Pulmonary artery endothelial cell (primary cell): Measurements from ENCODE around the gene HINT2. TPM values are rescaled to one million over a fixed set of nuclear protein-coding genes. Genes with fewer than 3 reads are reported as not detected.

Experiments
- DNase-seq: peaks from one replicate; pipeline ENCODE4 v3.0.0-alpha.2; 2011; ENCODE audit warnings: low read depth, low spot score
- total RNA-seq: library from RNA; depleted of rRNA; stranded (reverse); fragments of >200 nt; gene quantifications from 2 replicates; pipeline ENCODE4 v1.2.3, GENCODE V29; 2014

HINT2 gene
- total RNA-seq, 1 donor from 2014 or later = 24.1 TPM

- DNase-seq = no peak
These were observed 38.8 kb downstream of the HINT2 start for GRCh38 chr9:35776018-35776417.

DNA sequence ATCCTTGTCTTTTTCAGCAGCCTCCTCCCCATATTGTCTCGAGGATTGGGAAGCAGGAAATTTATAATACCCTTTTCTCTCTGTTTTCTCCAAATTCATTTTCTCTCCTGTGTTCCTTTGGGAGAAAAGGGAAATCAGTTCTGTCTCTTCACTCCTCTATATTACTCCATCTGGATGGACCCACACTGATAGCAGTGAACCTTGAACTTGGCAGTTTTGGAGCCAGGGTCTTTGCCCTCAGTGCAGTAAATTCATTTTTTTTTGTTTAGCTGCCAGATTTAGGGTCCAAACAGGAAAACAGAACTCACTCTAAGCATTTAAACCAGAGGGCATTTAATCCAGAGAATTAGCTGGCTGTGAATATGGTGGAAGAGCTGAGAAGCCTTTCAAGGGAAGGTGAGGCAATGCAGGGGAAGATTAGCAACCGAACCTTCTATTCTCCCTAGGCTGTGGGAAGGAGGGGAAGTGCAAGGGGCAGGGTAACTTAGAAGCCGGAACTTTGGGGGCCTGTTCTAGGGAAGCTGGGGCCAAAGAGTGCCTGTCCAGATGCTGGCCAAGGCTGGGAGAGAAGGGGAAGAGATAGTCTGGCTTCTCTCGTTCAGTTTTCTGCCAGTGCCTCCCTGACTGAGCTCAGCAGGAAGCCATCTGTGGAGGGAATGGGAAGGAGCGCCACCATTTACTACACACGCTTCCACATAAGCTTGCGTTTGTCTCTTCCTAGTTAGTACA lies 39.8 kb downstream of the HINT2 start:
- DNase-seq = no peak

- no peak for DNase-seq
These were observed 42.9 kb downstream of the HINT2 start for GRCh38 chr9:35771943-35772342.

GRCh38 chr9:35771534-35771933 lies 43.3 kb downstream of the HINT2 start:
- DNase-seq = no peak

GRCh38 chr9:35771075-35771433 lies 43.8 kb downstream of the HINT2 start:
- no peak for DNase-seq

DNA sequence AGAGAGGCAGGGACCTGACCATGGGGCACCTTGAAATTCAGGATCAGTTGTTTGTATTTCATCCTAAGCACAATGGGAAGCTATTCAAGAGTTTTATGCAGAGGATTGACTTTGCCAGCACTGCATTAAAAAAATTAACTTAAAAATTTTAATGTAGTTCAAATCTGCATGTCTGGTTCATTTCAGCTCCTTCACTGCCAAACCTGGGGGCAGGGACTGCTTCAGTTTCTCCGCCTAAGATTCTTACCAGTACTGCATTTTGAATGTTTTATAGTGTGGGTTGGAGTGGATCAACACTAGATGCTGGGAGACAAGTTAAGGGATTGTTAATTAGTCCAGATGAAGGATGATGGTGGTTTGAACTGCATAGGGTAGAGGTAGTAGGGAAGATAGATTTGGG lies 45.1 kb downstream of the HINT2 start:
- DNase-seq = no peak

- no peak for DNase-seq
These were observed 47.4 kb downstream of the HINT2 start for GRCh38 chr9:35767458-35767857.

DNA sequence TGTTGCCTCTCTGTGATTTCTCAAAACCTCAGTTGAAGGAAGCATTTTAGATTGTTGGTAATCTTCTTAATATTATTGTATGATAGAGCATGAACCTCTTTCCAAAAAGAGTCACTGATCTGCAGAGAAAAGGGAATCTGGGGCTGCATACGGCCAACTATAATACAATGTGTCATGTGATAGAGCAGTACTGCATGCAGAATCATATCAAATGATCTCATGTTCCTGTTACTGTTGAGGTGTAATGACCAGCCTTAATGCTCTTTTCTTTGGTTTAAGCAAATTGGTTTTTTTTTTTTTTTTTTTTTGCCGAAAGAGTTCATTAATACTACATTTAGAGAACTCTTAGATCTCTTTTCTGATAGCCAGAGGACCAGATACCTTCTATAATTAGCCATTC lies 47.8 kb downstream of the HINT2 start:
- DNase-seq = no peak

DNA sequence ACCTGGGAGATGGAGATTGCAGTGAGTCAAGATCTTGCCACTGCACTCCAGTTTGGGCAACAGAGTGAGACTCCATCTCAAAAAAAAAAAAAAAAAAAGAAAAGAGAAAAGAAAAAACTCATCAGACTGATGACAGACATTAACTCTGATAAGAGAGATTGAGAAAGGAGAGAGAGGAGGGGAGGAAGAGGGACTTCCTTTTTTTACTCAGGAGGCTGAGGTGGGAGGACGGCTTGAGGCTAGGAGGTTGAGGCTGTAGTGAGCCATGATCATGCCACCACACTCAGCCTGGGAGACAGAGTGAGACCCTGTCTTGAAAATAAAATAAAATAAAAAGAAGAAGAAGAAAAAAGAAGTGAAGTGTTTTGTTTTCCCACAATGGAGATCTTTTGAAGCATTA lies 51.0 kb downstream of the HINT2 start:
- DNase-seq = no peak

DNA sequence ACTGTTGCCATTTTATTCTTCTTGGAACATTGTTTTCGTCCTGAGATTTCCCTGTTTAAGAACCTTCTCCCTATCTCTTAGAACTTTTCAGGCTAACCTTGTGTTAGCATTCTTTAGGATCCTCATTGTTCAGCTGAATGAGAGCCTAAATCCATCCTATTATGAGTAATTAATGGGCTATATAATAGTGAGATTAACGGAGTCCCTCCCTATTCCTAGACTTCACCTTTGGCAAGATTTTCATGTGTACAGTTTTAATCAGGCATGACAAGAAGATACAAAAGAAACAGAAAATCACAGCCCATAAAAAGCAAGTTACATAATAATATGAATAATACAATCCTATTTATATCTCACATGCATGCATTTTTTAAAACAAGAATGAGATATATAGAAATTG lies 51.7 kb downstream of the HINT2 start:
- no peak for DNase-seq

Other genes starting within 250 kb of the HINT2 start
- 4.3 and 6.9 TPM in 2 replicates for gene TESK1, start 209.8 kb downstream of the HINT2 start, total RNA-seq
- gene CD72, start 196.6 kb downstream of the HINT2 start, total RNA-seq = 0.07 TPM in 1 of 2 replicates, not detected in the other
- gene SIT1, start 164.1 kb downstream of the HINT2 start, total RNA-seq = not detected in 2 replicates
- 22,365 and 32,732 TPM in 2 replicates for gene RMRP, start 157.0 kb downstream of the HINT2 start, total RNA-seq
- 10.6 and 11.7 TPM in 2 replicates for gene CCDC107, start 156.8 kb downstream of the HINT2 start, total RNA-seq
- 0.86 and 2.0 TPM in 2 replicates for gene ARHGEF39, start 149.8 kb downstream of the HINT2 start, total RNA-seq
- 0.40 TPM in 1 of 2 replicates, not detected in the other for gene CA9, start 141.1 kb downstream of the HINT2 start, total RNA-seq
- gene TPM2, start 125.1 kb downstream of the HINT2 start, total RNA-seq = 119 and 221 TPM in 2 replicates
- 314 and 379 TPM in 2 replicates for gene TLN1, start 82.8 kb downstream of the HINT2 start, total RNA-seq
- 45.2 and 58.0 TPM in 2 replicates for gene CREB3, start 82.4 kb downstream of the HINT2 start, total RNA-seq
- gene GBA2, start 65.8 kb downstream of the HINT2 start, total RNA-seq = 64.7 and 64.9 TPM in 2 replicates
- gene RGP1, start 65.8 kb downstream of the HINT2 start, total RNA-seq = 11.9 and 13.2 TPM in 2 replicates
- 8.5 and 23.2 TPM in 2 replicates for gene MSMP, start 60.8 kb downstream of the HINT2 start, total RNA-seq
- 8.1 and 12.3 TPM in 2 replicates for gene NPR2, start 23.5 kb downstream of the HINT2 start, total RNA-seq
- 0.20 and 0.25 TPM in 2 replicates for gene SPAG8, start 2.8 kb downstream of the HINT2 start, total RNA-seq
- not detected in 2 replicates for gene FAM221B, start 13.7 kb upstream of the HINT2 start, total RNA-seq
- gene TMEM8B, start 14.2 kb upstream of the HINT2 start, total RNA-seq = 0.35 and 0.59 TPM in 2 replicates
- not detected in 2 replicates for gene OR13J1, start 55.4 kb upstream of the HINT2 start, total RNA-seq
- gene HRCT1, start 91.2 kb upstream of the HINT2 start, total RNA-seq = 2.4 and 5.6 TPM in 2 replicates
- 7.5 and 11.7 TPM in 2 replicates for gene SPAAR, start 94.4 kb upstream of the HINT2 start, total RNA-seq
- gene OR2S2, start 143.1 kb upstream of the HINT2 start, total RNA-seq = not detected in 2 replicates
- gene RECK, start 221.9 kb upstream of the HINT2 start, total RNA-seq = 11.9 and 15.5 TPM in 2 replicates